Fibroblast of skin of left quadriceps (primary cell): ENCODE measurements around the gene NEK4.

Source experiments
- DNase-seq, 2 experiments: peaks; one replicate each; pipeline ENCODE4 v3.0.0-alpha.2; 2013; ENCODE audit warnings: low read depth in 2 of 2

NEK4 gene

GRCh38 chr3:52792961-52793695, 22.4 kb upstream of the NEK4 start:
- no peak for DNase-seq

GRCh38 chr3:52792413-52792812, 21.7 kb upstream of the NEK4 start:
- DNase-seq = no peak

GRCh38 chr3:52791928-52792327, 21.2 kb upstream of the NEK4 start:
- no peak for DNase-seq

GRCh38 chr3:52791366-52791765, 20.6 kb upstream of the NEK4 start:
- no peak for DNase-seq

- no peak for DNase-seq
These were observed 20.0 kb upstream of the NEK4 start for GRCh38 chr3:52790741-52791140.

- no peak for DNase-seq
These were observed 19.6 kb upstream of the NEK4 start for GRCh38 chr3:52790337-52790736.

GRCh38 chr3:52789746-52790040, 19.0 kb upstream of the NEK4 start:
- DNase-seq = no peak

- DNase-seq = no peak
These were observed 18.4 kb upstream of the NEK4 start for GRCh38 chr3:52788890-52789745.

GRCh38 chr3:52787672-52788625, 17.2 kb upstream of the NEK4 start:
- DNase-seq = no peak

GRCh38 chr3:52787246-52787645, 16.5 kb upstream of the NEK4 start:
- no peak for DNase-seq

GRCh38 chr3:52786330-52787215, 15.8 kb upstream of the NEK4 start:
- no peak for DNase-seq

- DNase-seq = no peak
These were observed 14.3 kb upstream of the NEK4 start for GRCh38 chr3:52784931-52785590.

GRCh38 chr3:52784021-52784621, 13.4 kb upstream of the NEK4 start:
- no peak for DNase-seq

GRCh38 chr3:52783211-52783555, 12.4 kb upstream of the NEK4 start:
- no peak for DNase-seq

- no peak for DNase-seq
These were observed 11.9 kb upstream of the NEK4 start for GRCh38 chr3:52782412-52783210.

- DNase-seq = no peak
These were observed 11.0 kb upstream of the NEK4 start for GRCh38 chr3:52781741-52782140.

GRCh38 chr3:52779837-52780585, 9.3 kb upstream of the NEK4 start:
- DNase-seq = no peak

GRCh38 chr3:52779011-52779836, 8.5 kb upstream of the NEK4 start:
- DNase-seq = no peak
